Measurements from ENCODE around the gene TXNDC8. TPM values are rescaled to one million over a fixed set of nuclear protein-coding genes. Genes with fewer than 3 reads are reported as not detected.
"Not testable (repeated sequence)": the region's sequence is repeated elsewhere in the genome, so short reads cannot be mapped to it uniquely, and the experiment has no call there.

TXNDC8 gene
- total RNA-seq, 6 experiments from 2014 or later: not detected

DNA sequence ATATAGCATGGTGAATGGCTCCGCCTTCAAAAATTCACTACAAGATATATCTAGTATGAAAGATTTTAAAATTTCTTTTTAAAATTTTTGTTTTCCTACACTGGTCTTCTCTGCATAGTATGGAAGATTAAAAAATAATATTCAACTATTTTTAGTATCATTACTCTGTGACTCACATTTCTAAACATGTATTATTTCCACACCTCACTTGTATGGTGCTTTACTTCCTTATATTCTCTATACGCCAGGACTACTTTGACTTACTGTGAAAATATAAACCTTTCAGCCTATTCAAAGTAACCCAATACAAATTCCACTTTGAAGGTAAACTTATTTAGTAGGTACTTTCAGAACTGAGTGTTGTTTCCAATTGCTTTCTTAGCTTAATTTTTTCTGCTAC is 26.8 kb upstream of the TXNDC8 start:
- Mint-ChIP-seq H3K4me1 (ENCODE audit: low read depth) (no peaks in the 10 kb centered on the region), H3K36me3 (ENCODE audit: low read depth) (no peaks in the 10 kb centered on the region), H3K27me3 (ENCODE audit: insufficient read depth) (no peaks in the 10 kb centered on the region; the same call in none of the 2 replicates), H3K27ac (no peak overlapping the region), H3K4me3 (no peak overlapping the region), H3K9me3 (no peaks in the 10 kb centered on the region)
- no peak for TF ChIP-seq CTCF (IDR thresholded peaks at IDR 0.05)
- DNase-seq: no peak

DNA sequence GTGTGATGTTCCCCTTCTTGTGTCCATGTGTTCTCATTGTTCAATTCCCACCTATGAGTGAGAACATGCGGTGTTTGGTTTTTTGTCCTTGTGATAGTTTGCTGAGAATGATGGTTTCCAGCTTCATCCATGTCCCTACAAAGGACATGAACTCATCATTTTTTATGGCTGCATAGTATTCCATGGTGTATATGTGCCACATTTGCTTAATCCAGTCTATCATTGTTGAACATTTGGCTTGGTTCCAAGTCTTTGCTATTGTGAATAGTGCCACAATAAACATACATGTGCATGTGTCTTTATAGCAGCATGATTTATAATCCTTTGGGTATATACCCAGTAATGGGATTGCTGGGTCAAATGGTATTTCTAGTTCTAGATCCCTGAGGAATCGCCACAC is 21.3 kb upstream of the TXNDC8 start:
- not testable (repeated sequence) for H3K36me3 Mint-ChIP-seq (ENCODE audit: low read depth); H3K4me3 Mint-ChIP-seq; H3K4me1 Mint-ChIP-seq (ENCODE audit: low read depth); DNase-seq; H3K9me3 Mint-ChIP-seq; H3K27ac Mint-ChIP-seq; H3K27me3 Mint-ChIP-seq (ENCODE audit: insufficient read depth)

DNA sequence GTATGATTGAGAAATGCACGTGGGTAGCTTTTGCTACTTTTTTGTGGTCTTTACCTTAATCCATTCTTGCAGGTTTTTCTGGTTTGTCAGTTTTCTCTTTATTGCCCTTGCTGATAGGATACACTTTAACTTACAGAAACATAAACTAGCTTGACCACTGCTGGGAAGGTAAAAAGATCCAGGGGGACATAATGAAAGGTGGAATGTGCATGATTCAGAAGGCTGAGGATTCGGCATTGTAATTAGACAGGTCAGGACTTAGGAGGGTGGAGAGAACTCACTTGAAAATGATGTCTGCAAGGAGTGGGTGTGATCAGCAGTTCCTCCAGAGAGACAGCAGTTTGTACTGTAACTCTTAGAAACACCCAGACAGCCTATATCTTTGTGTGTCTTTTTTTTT is 19.8 kb upstream of the TXNDC8 start:
- no peak overlapping the region for H3K27ac Mint-ChIP-seq

GRCh38 chr9:110356639-110357395 is 19.2 kb upstream of the TXNDC8 start:
- H3K27me3 Mint-ChIP-seq (ENCODE audit: insufficient read depth): peaks cover 1% of the 10 kb centered on the region
- no peak for DNase-seq
- TF ChIP-seq CTCF (IDR thresholded peaks at IDR 0.05): no peak

More for the DNA sequence above, 19.8 kb upstream of the TXNDC8 start:
- no peak for TF ChIP-seq CTCF (IDR thresholded peaks at IDR 0.05)
- Mint-ChIP-seq H3K9me3 (no peaks in the 10 kb centered on the region), H3K27me3 (ENCODE audit: insufficient read depth) (peaks cover 1% of the 10 kb centered on the region), H3K36me3 (ENCODE audit: low read depth) (no peaks in the 10 kb centered on the region), H3K4me3 (no peak overlapping the region), H3K4me1 (ENCODE audit: low read depth) (no peaks in the 10 kb centered on the region)
- no peak for DNase-seq

DNA sequence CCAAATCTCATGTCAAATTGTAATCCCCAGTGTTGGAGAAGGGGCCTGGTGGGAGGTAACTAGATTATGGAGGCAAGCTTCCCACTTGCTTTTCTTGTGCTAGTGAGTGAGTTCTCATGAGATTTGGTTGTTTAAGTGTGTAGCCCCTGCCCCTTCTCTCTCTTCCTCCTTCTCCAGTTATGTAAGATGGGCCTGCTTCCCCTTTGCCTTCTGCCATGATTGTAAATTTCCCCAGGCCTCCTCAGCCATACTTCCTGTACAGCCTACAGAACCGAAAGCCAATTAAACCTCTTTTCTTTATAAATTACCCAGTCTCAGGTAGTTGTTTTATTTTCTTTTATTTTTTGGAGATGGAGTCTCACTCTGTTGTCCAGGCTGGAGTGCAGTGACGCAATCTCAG is 18.2 kb upstream of the TXNDC8 start:
- H3K27me3 Mint-ChIP-seq (ENCODE audit: insufficient read depth): peaks cover 1% of the 10 kb centered on the region
- H3K27ac Mint-ChIP-seq: no peak overlapping the region
- H3K4me1 Mint-ChIP-seq (ENCODE audit: low read depth): peaks cover 5% of the 10 kb centered on the region
- TF ChIP-seq CTCF (IDR thresholded peaks at IDR 0.05): no peak
- no peaks in the 10 kb centered on the region for H3K9me3 Mint-ChIP-seq
- no peak for DNase-seq
- H3K4me3 Mint-ChIP-seq: no peak overlapping the region
- H3K36me3 Mint-ChIP-seq (ENCODE audit: low read depth): no peaks in the 10 kb centered on the region

More at GRCh38 chr9:110356639-110357395, 19.2 kb upstream of the TXNDC8 start:
- H3K4me3 Mint-ChIP-seq: no peak overlapping the region
- H3K27ac Mint-ChIP-seq: no peak overlapping the region
- no peaks in the 10 kb centered on the region for H3K4me1 Mint-ChIP-seq (ENCODE audit: low read depth)
- H3K36me3 Mint-ChIP-seq (ENCODE audit: low read depth): no peaks in the 10 kb centered on the region
- no peaks in the 10 kb centered on the region for H3K9me3 Mint-ChIP-seq

DNA sequence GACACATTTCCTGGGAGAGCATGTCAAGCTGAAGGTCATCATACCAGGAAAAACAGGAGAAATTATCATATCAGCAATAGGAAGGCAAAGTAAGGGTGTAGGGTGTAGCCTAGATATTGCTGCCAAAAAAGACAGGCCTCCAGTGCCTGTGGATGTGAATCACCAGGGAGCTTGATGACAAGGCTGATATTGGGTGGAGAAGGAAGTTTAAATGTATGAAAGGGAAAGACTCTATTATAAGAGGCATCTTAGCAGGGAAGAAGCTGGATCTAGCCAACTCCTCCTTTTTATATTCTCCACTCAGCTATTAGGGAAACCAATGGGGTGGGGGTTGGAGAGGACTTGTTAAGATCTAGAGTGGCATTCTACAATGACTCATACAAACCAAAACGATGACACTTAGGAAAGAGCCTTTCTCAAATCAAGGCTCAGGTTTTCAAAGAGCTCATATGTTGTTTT is 13.4 kb upstream of the TXNDC8 start:
- TF ChIP-seq CTCF (IDR thresholded peaks at IDR 0.05): no peak
- no peaks in the 10 kb centered on the region for H3K9me3 Mint-ChIP-seq
- no peaks in the 10 kb centered on the region for H3K36me3 Mint-ChIP-seq (ENCODE audit: low read depth)
- peak; percentile 83 for DNase-seq
- H3K4me1 Mint-ChIP-seq (ENCODE audit: low read depth): peaks cover 14% of the 10 kb centered on the region
- H3K4me3 Mint-ChIP-seq: no peak overlapping the region; the same call in 1 of the 2 replicates
- H3K27me3 Mint-ChIP-seq (ENCODE audit: insufficient read depth): peaks cover 3% of the 10 kb centered on the region
- peak overlapping the region; percentile 30; the same call in 1 of the 2 replicates for H3K27ac Mint-ChIP-seq

All from HFFc6 (cell line).